ENCODE measurements around the gene KIF26B. TPM values are rescaled to one million over a fixed set of nuclear protein-coding genes. Genes with fewer than 3 reads are reported as not detected.
"Not testable (repeated sequence)": the region's sequence is repeated elsewhere in the genome, so short reads cannot be mapped to it uniquely, and the experiment has no call there.

The KIF26B gene
- total and polyA plus RNA-seq, 10 of the 15 experiments (the other 5 are each of a cell fraction or from before 2014, with no cell fraction given), result 0.35 to 11.6 (median 2.2) TPM

DNA sequence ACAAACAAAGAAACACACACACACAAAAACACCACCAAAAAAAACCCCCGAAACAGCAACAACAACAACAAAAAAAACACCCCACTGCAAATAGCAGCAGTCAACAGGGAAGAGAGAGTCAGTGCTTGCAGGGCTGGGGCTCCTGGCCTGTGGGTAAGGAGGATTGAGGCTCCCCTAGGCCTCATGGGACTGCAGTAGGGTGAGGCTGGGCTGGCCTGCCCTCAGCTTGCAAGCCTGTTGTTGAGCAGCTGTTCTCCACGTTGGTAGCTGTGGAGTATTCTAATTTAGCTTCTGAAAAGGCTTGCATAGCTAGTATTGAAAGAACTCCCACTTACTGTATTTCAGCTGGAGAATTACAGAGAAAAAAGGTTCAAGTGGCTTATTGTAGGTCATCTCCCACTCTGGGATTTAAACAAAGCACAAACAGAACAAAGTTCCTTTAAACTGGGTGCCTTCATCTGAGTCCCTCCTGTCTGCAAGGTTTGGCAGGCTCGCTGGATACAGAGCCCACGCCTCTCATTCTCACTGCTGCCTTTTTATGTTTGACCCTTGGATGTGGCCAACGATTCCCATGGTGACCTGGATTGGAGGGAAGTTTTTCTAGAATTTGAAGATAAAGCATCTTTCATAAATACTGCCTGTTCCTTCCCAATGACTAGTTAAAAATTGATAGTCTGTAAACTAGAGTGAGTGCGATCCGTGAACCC, 247.2 kb downstream of the KIF26B start:
- Histone ChIP-seq H3K27ac (ENCODE audit: control insufficient read depth, insufficient read depth) (no peak overlapping the region), H3K4me1 (ENCODE audit: control insufficient read depth, insufficient read depth, low read length) (no peaks in the 10 kb centered on the region), H3K36me3 (ENCODE audit: control insufficient read depth in 2 of 2, insufficient read depth in 2 of 2, low read length in 1 of 2) (no peaks in the 10 kb centered on the region), H3K27me3 (replicated peaks in 1 of 2; ENCODE audit: control insufficient read depth in 2 of 2, insufficient read depth in 2 of 2, low read length in 1 of 2) (0 out of 4 replicates have a peak, but pooled peaks cover 0 to 3% of the 10 kb centered on the region in 2 experiments), H3K9me3 (replicated peaks; ENCODE audit: control insufficient read depth, insufficient read depth, low read length) (no peaks in the 10 kb centered on the region), H3K9ac (ENCODE audit: control insufficient read depth, insufficient read depth, low read length) (no peak overlapping the region), H3K79me2 (ENCODE audit: control insufficient read depth, insufficient read depth, low read length) (no peaks in the 10 kb centered on the region), H4K20me1 (ENCODE audit: control insufficient read depth, insufficient read depth) (no peaks in the 10 kb centered on the region), H3K4me3 (no peak overlapping the region), H2AFZ (ENCODE audit: control insufficient read depth, low read depth, low read length) (no peak overlapping the region), H3K4me2 (ENCODE audit: control insufficient read depth, insufficient read depth) (no peak overlapping the region)
- SMC1A ChIA-PET (ENCODE audit: uncharacterized antibody, unreplicated experiment), result no interaction called here
- DNase-seq (ENCODE audit: low read depth, low spot score) (no peak), ATAC-seq (no peak), FAIRE-seq (no peak)
- WGBS (ENCODE audit: insufficient coverage, insufficient replicate concordance, low lambda C conversion rate, missing lambda C conversion rate), result 37% methylated on average over 7 of the region's 7 CpGs
- TF ChIP-seq REST (IDR thresholded peaks at IDR 0.05; ENCODE audit: low read depth, low read length), result no peak
- TF ChIP-seq USF1 (IDR thresholded peaks at IDR 0.05; ENCODE audit: borderline replicate concordance, extremely low read length, insufficient read depth, low read depth, low read length), result no peak
- no peak for TF ChIP-seq MYC (IDR thresholded peaks at IDR 0.05; ENCODE audit: insufficient read depth, insufficient read length, insufficient replicate concordance, low read length, severe bottlenecking)
- no peak for TF ChIP-seq NR2F1 (conservative IDR thresholded peaks at IDR 0.05)
- no peak for TF ChIP-seq CREM (IDR thresholded peaks at IDR 0.05; ENCODE audit: low read depth)
- TF ChIP-seq ZNF384 (IDR thresholded peaks at IDR 0.05; ENCODE audit: borderline replicate concordance, low read depth, low read length), result no peak
- no peak for TF ChIP-seq SREBF2 (IDR thresholded peaks at IDR 0.05; ENCODE audit: low read length)
- CTCF ChIA-PET, result no interaction called here
- no TSS peak for BruUV-seq (replicated peaks)
- in situ Hi-C loops (cut with MboI) (no loop called here), intact Hi-C loops (cut with micrococcal nuclease; ENCODE audit: unreplicated experiment) (no loop called here)
- POLR2A ChIA-PET, result no interaction called here
- RAD21 ChIA-PET (ENCODE audit: unreplicated experiment), result no interaction called here

- H3K4me3 ChIP-seq; H4K20me1 ChIP-seq (ENCODE audit: control insufficient read depth, insufficient read depth); in situ Hi-C loops (cut with MboI); CTCF ChIA-PET; ATAC-seq; H3K79me2 ChIP-seq (ENCODE audit: control insufficient read depth, insufficient read depth, low read length); H3K4me2 ChIP-seq (ENCODE audit: control insufficient read depth, insufficient read depth); H3K4me1 ChIP-seq (ENCODE audit: control insufficient read depth, insufficient read depth, low read length); H3K9ac ChIP-seq (ENCODE audit: control insufficient read depth, insufficient read depth, low read length); POLR2A ChIA-PET; H3K9me3 ChIP-seq (replicated peaks; ENCODE audit: control insufficient read depth, insufficient read depth, low read length); DNase-seq (ENCODE audit: low read depth, low spot score); FAIRE-seq; BruUV-seq (replicated peaks); H3K36me3 ChIP-seq (ENCODE audit: control insufficient read depth in 2 of 2, insufficient read depth in 2 of 2, low read length in 1 of 2); H2AFZ ChIP-seq (ENCODE audit: control insufficient read depth, low read depth, low read length); intact Hi-C loops (cut with micrococcal nuclease; ENCODE audit: unreplicated experiment); H3K27ac ChIP-seq (ENCODE audit: control insufficient read depth, insufficient read depth); H3K27me3 ChIP-seq (replicated peaks in 1 of 2; ENCODE audit: control insufficient read depth in 2 of 2, insufficient read depth in 2 of 2, low read length in 1 of 2): not testable (repeated sequence)
- ChIA-PET RAD21 (ENCODE audit: unreplicated experiment) (interaction anchor here (0.6 kb wide), 1 partner anchor 231 kb away, joined by 3 read pairs; no protein-coding TSS in a partner anchor), SMC1A (ENCODE audit: uncharacterized antibody, unreplicated experiment) (interaction anchor here (0.8 kb wide), 1 partner anchor 9 kb away, joined by 3 read pairs; no protein-coding TSS in a partner anchor)
- 50% methylated on average over 4 of the region's 4 CpGs for WGBS (ENCODE audit: insufficient coverage, insufficient replicate concordance, low lambda C conversion rate, missing lambda C conversion rate)
Measured at GRCh38 chr1:245402998-245403397, 248.2 kb downstream of the KIF26B start.
